Measurements from ENCODE around the gene KRTAP3-2.
A peak's percentile ranks its signal among the peaks of the same experiment; 100 is the strongest.
"Not testable (repeated sequence)": the region's sequence is repeated elsewhere in the genome, so short reads cannot be mapped to it uniquely, and the experiment has no call there.

KRTAP3-2 gene

DNA sequence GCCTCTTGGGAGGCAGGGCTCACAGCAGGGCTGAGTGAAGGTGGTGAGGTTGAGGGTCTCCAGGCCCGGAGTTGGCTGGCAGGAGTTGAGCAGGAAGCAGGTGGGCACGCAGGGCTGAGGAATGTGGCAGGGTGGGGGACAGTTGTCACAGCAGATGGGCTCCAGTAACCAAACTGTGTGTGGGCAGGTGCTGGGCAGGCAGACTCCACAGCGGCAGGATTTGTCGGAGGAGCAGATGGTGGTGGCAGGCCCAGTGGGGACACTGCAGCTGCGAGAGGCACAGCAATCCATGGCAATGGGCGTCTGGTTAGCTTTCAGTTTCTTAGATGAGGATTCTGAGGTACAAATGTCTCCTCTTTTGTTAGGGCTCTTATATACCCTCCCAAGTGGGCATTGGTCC, at the start of gene KRTAP3-2:
Gene KRTAP3-2 (minus strand): TSS at position 344 of the 400 bp plus-strand sequence. CDS start 53 bp downstream, at position 291.
- DNase-seq: not testable (repeated sequence)

DNA sequence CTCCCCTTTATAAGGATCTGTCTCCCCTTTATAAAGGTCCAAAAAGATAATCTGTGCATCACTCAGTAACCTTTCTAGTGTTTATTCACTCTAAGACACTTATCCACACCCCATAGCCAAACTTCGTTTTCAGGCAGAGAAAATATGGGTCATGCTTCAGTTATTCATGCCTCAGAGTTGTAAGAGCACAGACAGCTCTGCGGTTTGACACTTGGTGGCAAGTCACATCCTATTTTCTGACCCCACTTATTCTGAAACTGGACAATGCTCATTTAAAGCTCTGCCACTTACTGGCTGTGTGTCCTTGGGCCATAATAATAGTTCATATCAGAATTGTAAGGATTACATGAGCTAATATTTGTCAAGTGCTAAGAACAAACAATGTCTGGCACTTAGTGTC, 49.4 kb upstream of the KRTAP3-2 start:
- no peak for DNase-seq

DNA sequence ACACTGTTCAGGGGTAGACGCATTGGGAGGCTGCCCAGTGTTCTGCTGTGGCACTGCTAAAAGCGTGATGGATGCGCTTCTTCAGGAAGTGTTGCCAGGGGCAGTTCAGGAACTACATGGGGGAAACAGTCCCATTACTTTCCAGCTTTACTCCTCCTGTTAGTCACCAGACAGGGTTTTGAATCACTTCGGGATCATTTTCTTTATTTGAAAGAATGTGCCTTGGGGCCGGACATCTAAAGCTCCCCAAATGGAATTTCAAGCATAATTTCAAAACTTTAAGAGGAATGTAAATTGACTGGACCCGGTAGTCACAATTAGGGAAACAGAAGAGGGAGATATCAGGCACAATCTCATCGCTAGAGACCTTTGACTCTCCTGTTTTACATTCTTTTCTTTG, 48.7 kb upstream of the KRTAP3-2 start:
- no peak for DNase-seq

DNA sequence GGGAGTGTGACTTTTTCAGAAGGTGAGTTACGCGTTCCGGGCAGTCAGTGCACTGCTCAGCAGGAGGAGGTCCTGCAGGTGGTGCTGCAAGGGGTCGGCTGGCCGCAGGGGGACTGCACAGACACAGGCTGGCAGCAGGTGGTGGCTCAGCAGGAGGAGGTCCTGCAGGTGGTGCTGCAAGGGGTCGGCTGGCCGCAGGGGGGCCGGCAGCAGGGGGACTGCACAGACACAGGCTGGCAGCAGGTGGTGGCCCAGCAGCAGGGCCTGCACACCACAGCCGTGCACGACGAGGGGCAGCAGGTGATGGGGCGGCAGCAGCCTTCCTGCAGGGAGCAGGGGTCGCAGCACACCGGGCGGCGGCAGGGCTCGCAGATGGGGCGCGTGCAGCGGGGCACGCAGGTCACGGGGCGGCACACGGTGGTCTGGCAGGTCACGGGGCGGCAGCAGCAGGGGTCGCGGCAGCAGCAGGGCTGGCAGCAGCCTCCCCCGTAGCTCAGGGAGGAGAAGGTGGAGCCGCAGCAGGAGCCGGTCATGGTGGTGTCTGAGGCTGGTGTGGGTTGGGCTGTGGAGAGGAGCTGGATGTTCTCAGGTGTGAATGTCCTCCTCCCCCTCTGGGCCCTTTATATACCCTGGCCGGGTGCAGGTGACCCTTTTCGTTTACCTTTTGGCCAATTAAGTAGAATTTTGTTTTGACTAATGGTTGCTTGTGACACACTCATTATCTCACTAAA, 47.2 kb upstream of the KRTAP3-2 start, which contains the start of gene KRTAP2-1:
Gene KRTAP2-1 (minus strand): TSS at position 582 of the 731 bp plus-strand sequence. CDS start 49 bp downstream, at position 533.
- DNase-seq: not testable (repeated sequence)

DNA sequence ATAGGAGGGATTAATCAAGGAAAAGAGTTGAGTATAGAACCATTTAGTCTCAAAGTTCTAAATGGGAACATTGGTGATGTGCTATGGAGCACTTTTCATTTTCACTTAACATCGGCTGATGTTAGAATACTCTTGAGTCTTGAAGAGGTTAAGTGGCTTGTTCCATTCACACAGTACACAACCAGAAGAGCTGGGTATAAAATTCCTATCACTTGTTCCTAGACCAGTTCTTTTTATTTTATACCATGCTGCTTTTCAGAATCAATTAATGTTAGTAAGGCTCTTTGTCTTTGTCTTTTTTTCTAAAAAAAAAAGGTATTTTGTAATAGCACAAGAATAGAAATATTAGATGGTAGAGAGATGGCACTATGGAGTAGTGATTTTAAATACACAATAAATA, 43.2 kb upstream of the KRTAP3-2 start:
- no peak for DNase-seq

DNA sequence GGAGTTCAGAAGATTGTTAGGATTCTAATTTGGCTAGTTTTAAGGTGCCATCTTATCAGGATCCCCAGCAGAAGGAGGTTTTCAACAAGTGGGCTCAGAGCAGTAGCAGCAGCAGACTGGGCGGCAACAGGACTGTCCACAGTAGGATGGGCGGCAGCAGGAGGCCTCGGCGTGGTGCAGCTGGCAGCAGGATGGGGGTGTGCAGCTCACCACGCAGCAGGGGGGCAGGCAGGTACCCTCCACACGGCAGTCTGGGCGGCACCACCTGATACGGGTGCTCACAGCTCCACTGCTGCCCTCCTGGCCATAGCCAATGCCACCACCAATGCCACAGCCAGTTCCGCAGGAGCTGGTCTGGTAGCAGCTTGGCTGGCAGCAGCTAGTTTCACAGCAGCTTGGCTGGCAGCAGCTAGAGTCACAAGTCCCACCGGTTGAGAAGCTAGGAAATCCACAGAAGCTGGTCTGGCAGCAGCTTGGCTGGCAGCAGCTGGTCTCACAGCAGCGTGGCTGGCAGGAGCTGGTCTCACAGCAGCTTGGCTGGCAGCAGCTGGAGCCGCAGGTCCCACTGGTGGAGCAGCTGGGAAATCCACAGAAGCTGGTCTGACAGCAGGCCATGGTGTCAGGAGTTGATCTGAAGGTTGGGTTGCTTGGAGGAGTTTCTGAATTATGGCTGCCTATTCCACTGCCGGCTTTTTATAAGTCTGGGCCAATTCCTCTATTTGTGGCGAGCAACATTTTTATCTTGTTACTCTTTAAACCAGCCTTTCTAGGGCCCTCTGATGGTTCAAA, 41.3 kb upstream of the KRTAP3-2 start, which contains the start of gene KRTAP1-1:
Gene KRTAP1-1 (minus strand): TSS at position 668 of the 789 bp plus-strand sequence. CDS start 53 bp downstream, at position 615.
- DNase-seq: peak; percentile 31

DNA sequence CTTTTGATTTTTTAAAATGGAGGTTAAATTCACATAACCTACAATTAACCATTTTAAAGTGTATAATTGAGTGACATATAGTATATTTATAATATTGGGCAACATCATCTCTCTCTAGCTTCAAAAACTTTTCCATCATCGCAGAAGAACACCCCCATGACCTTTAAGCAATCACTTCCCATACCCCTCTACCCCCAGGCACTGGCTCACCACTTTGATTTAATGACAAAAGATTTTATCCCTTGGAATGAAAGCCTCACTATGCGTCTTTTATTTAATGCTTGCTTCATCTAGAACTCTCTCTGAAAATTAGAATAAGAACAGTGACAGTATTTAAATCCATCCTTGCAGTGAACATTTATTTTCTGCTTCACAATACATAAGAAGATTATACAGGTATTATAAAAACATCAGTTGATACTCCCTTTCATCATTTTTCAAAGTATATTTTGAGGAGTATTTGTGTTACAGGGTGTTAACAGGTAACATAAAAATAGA, 38.2 kb upstream of the KRTAP3-2 start:
- no peak for DNase-seq

DNA sequence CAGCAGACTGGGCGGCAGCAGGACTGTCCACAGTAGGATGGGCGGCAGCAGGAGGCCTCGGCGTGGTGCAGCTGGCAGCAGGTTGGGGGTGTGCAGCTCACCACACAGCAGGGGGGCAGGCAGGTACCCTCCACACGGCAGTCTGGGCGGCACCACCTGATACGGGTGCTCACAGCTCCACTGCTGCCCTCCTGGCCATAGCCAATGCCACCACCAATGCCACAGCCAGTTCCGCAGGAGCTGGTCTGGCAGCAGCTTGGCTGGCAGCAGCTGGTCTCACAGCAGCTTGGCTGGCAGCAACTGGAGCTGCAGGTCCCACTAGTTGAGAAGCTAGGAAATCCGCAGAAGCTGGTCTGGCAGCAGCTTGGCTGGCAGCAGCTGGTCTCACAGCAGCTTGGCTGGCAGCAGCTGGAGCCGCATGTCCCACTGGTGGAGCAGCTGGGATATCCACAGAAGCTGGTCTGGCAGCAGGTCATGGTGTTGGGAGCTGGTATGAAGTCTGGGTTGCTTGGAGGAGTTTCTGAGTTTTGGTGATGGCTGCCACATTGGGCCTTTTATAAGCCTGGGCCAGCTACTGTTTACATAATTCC, 34.7 kb upstream of the KRTAP3-2 start, which contains the start of gene KRTAP1-3:
Gene KRTAP1-3 (minus strand): TSS at position 529 of the 590 bp plus-strand sequence. CDS start 53 bp downstream, at position 476.
- DNase-seq: peak; percentile 24

DNA sequence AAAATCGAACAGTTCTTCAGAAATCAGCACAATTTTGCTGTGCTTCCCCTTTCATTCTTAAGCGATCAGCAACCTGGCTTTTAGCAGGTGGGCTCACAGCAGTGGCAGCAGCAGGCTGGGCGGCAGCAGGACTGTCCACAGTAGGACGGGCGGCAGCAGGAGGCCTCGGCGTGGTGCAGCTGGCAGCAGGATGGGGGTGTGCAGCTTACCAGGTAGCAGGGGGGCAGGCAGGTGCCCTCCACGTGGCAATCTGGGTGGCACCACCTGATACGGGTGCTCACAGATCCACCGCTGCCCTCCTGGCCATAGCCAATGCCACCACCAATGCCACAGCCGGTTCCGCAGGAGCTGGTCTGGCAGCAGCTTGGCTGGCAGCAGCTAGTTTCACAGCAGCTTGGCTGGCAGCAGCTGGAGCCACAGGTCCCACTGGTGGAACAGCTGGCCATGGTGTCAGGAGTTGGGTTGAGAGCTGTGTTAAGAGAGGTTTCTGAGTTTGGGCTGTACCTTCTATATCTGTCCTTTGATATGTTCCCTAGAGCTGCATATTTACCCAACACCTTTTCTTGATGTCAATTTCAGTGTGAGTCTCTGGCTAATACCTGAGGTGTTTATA, 30.0 kb upstream of the KRTAP3-2 start, which contains the start of gene KRTAP1-4:
Gene KRTAP1-4 (minus strand): TSS at position 563 of the 613 bp plus-strand sequence. CDS start 117 bp downstream, at position 446.
- no peak for DNase-seq

DNA sequence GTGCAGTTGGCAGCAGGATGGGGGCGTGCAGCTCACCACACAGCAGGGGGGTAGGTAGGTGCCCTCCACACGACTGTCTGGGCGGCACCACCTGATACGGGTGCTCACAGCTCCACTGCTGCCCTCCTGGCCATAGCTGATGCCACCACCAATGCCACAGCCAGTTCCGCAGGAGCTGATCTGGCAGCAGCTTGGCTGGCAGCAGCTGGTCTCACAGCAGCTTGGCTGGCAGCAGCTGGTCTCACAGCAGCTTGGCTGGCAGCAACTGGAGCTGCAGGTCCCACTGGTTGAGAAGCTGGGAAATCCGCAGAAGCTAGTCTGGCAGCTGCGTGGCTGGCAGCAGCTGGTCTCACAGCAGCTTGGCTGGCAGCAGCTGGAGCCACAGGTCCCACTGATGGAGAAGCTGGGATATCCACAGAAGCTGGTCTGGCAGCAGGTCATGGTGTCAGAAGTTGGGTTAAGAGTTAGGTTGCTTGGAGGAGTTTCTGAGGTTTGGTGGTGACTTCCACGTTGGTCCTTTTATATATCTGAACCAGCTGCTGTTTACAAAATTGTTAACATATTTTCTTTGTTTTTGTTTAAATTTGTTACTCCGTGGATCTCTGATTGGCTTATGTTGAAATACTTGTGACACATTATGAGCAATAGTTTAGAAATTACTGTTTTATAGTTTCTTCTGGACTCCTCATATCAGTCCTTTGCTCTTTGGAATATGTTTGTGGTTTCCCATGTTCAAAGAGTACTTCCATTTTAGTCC, 27.2 kb upstream of the KRTAP3-2 start, which contains the start of gene KRTAP1-5:
Gene KRTAP1-5 (minus strand): TSS at position 494 of the 757 bp plus-strand sequence. CDS start 53 bp downstream, at position 441.
- no peak for DNase-seq

DNA sequence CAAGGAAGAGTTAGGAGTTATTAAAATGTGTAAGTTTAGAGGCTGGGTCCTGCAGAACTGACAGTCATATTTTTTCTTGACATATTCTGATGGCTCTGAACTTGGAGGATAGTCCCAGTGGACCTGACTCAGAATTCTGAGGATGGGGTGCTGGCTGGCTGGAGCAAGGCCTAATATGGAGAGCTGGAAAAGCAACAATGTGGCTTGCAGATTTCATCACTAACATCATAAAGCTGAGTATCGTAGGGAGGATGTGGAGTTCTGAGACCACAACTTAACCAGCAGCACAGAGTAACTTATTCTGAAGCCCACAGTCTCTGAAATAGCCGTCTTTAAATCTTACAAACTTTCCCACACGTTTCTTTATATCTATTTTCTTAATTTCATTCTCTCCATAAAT, 25.0 kb upstream of the KRTAP3-2 start:
- DNase-seq: no peak

DNA sequence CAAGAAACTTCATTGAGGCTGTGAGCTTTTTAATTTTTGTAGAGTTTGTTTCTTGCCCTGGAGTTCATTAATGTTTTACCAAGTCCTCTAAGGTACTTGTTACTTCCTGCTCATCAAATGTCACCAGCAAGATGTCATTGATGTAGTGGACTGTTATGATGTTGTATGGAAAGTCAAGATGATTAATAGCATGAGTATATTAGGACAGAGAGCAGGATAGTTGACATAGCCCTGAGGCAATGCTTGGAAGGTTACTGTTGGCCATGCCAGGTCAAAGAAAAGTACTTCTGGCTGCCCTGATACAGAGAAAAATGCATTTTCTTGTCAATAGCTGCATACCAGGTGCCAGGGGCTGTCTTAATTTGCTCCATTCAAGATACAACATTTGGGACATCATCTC, 20.6 kb upstream of the KRTAP3-2 start:
- DNase-seq: no peak

DNA sequence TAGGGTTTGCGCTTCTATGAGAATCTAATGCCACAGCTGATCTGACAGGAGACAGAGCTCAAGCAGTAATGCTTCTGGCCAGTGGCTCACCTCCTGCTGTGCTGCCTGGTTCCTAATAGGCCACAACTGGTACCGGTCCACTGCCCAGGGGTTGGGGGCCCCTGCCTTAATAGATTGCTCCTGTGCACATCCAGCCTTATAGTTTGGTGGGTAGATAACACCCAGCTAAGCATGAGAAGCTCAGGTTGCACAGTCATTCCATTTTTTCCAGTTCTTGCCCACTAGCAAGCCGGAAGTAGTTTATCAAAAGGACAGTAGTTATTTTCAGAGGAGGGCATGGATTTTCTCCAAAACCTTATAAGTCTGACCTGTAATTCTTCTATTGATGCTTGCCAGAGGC, 19.7 kb upstream of the KRTAP3-2 start:
- DNase-seq: no peak

DNA sequence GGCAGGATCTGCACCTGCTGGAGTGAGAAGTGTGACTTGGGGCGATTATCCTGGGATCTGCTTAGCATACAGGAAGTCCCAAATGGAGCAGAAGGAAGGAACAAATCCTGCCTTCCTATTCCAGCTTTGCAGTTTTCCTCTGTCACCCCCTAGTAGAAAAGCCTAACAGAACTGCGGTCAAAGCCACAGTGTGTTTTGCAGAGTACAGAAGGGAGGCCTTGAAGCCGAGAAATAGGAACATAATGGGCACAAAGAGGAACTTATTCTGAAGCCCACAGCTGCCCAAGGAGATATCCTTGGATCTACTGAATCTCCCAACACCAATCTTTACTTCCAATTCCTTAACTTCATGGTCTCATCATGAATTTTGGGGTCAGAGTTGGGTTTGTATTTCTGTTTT, 18.8 kb upstream of the KRTAP3-2 start:
- no peak for DNase-seq

DNA sequence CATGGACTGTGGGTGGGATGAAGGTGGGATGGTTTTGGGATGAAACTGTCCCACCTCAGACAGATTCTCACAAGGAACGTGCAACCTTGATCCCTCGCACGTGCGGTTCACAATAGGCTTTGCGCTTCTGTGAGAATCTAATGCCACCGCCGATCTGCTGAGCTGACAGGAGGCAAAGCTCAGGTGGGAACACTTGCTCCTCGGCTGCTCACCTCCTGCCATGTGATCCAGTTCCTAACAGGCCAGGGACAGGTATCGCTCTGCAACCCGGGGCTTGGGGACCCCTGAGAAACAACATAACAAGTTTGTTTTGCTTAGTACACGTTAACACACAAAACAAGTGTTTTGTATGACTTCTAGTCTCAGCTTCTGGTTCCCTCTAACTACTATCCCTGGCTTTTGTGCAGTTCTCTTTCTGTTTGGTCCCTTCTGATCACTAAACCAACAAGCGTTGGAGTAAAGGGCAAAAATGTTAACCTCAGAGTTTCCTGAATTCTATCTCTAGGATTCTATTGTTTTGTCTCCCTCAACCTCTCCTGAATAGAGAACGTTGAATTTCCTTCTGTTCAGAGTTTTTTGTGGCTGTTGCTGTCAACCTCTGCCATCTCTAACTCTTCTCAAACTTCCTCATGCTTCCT, 17.0 kb upstream of the KRTAP3-2 start:
- no peak for DNase-seq

DNA sequence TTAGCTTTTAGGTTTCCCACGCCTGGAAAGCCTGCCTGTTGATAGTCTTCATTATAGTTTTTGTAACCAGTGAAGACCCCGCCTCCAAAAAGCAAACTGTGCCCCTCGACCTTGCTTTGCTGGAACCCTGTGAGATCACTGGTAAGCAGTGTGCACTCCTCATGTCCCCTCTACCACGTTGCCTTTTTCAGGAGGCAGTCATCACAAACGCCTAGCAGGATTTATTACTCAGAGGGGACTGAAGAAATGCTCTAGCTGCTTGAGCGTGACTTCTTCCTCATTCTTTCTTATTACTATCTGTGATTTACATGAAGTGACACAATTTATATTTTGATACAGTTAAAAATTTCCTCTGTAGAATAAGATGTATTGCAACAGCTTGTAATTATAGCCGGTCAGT, 15.7 kb upstream of the KRTAP3-2 start:
- DNase-seq: no peak

DNA sequence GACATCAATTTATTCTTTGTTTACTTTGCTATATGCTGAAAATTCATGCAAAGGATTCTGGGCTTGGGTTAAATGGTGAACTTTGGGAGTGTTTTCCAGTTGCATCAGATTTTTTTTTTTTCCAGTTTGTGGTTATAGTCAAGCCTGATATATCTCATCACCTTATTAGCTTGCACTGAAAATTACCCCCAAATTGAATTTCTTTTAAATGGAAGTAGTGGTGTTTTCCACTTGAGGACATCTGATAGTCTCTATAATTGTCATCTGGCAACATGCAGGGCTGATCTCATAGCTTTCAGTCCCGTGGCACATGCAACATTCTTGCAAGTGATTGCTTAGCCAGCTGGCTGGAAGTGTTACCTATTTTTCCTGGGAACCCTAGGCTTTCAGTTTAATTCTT, 13.9 kb upstream of the KRTAP3-2 start:
- no peak for DNase-seq

DNA sequence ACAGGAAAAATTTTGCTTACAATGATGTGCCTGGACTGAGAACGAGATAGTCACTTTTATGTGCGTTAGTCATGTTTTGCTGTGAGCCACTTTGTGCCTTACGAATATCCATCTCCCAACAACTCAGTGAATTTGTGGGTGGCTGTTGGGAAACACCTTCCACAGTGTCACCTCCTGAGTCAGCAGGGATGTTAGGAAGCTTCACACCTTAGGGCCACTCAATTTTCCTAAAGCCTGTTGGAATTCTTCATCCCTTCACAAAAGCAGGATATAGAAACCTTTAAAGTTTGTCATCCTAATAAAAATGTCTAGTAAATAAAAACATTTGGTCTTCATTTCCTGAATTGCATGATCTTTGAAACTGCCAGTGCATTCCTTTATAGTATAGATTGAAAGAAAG, 13.5 kb upstream of the KRTAP3-2 start:
- DNase-seq: no peak

DNA sequence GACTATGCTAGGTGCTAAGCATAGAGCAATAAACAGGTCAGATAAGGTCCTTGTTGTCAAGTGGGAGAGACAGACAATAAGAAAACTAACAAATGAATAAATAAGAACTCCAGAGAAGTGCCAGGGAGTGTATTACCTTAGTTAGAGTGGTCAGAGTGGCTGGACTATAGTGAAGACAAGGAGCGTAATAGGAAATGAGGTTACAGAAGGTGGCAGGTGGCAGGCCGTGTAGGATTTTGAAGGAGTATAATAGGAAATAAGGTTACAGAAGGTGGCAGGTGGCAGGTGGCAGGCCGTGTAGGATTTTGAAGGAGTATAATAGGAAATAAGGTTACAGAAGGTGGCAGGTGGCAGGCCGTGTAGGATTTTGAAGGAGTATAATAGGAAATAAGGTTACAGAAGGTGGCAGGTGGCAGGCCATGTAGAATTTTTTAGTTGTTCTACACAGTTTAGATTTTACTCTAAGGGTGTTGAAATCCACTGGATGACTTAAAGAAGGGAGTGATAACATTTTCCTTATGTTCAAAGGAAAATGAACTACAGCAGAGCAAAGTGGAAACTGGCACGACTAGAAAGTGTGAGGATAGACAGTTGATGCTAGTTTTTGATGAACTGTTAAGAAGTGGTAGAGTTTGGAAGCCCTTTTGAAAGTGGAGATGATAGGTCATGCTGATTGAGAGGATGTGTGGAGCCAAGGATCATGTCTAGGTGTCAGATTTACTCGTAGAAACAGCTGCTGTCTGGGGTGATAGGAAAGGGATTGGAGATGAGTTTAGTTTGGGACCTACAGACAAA, 12.8 kb upstream of the KRTAP3-2 start:
- no peak for DNase-seq

DNA sequence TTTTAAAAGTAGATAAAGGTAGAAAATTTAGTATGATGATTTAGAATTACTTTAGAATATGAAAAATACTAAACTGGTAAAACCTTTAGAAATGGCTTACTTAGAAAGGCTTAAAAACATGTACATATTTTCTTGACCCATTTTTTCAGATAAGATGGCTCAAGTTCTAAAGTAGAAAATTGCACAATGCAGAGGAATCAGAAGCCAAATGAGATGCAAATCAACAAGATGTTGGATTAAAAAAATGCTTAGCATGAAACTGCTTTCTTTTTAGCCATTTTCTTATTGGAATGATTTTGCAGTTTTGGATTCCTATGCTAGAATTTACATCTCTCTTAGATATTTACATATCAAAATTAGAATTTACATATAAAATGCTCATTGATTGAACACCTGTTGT, 10.7 kb upstream of the KRTAP3-2 start:
- no peak for DNase-seq
